Femur (tissue), 1 donor: ENCODE measurements around the gene ZNF107.
"Not testable (repeated sequence)": the region's sequence is repeated elsewhere in the genome, so short reads cannot be mapped to it uniquely, and the experiment has no call there.

Experiments
- DNase-seq: peaks from one replicate; pipeline ENCODE4 v3.0.0-alpha.2; 2017

Gene ZNF107

DNA sequence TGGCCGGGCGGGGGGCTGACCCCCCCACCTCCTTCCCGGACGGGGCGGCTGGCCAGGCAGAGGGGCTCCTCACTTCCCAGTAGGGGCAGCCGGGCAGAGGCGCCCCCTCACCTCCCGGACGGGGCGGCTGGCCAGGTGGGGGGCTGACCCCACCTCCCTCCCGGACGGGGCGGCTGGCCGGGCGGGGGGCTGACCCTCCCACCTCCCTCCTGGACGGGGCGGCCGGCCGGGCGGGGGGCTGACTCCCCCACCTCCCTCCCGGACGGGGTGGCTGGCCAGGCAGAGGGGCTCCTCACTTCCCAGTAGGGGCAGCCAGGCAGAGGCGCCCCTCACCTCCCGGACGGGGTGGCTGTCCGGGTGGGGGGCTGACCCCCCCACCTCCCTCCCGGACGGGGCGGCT lies 72.5 kb downstream of the ZNF107 start:
- DNase-seq: not testable (repeated sequence)

DNA sequence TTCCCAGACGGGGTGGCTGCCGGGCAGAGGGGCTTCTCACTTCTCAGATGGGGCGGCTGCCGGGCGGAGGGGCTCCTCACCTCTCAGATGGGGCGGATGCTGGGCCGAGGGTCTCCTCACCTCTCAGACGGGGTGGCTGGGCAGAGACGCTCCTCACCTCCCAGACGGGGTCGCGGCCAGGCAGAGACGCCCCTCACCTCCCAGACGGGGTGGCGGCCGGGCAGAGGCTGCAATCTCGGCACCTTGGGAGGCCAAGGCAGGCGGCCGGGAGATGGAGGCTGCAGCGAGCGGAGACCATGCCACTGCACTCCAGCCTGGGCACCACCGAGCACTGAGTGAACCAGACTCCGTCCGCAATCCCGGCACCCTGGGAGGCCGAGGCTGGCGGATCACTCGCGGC lies 73.0 kb downstream of the ZNF107 start:
- DNase-seq: not testable (repeated sequence)

DNA sequence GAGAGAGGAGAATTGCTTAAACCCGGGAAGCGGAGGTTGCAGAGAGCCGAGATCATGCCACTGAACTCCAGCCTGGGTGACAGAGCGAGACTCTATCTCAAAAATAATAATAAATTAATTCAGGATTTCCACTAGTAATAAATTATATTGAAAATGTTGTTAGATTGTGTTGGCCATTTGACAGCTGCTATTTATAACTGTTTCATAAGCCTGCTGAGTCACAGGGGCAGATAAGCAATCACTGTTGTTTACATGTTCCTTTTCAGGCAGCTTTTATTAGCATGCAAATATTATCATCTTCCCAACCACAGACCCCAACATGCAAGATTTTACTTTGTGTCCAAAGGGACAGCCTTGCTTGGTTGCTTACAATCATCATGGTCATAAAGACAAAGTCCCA lies 78.7 kb downstream of the ZNF107 start:
- DNase-seq: no peak

DNA sequence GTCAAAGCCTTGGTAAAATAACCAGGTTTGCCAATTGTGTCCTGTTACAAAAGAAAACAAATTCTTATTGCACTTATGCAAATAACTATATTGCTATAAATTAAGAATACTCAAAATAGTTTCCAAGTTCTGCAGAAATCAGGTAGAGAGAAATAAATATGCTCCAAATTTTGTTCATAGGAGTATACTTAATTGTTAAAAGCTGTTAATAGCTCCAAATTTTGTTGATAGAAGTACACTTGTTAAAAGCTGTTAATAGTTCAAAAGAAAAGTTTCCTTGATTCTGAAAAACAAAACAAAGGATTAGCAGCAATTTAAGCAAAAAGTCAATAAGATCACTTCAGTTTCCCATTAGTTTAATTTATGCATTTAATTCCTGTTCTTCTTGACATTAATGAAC lies 81.9 kb downstream of the ZNF107 start:
- no peak for DNase-seq

DNA sequence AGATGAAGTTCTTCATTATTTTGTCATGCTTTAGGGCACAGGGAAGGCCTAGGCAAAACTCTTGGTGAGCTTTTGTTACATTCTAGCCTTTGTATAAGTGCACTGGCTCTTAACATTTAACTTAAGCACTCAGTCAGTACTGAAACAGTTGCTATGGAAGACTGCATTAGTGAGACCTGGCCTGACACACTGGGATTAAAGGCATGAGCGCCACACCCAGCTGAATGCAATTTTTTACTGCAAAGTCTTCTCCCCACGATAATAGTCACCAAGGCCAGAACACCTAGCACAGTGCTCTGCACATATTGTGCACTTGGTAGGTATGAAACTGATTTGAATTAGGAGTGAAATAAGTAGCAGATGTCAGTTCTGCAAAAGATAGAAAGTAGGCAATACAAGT lies 87.1 kb downstream of the ZNF107 start:
- no peak for DNase-seq

DNA sequence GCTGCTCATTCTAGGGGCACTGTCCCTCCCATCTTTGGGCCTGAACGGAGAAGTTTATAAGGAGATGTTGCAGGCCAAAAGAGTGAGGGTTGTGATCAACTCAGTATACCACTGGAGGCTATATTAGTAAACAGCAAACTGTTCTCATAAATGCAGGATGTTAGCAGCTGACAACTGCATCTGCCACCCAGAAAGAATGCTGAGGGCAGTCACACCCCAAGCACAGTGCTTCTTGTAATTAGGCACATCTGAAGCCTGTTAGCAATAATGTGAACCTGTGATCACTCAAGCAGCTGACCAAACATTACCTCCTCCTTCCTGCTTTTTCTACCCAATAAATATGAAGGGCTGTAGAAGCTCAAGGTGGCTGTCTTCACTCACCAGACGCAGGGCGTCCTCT lies 89.9 kb downstream of the ZNF107 start:
- DNase-seq: no peak

DNA sequence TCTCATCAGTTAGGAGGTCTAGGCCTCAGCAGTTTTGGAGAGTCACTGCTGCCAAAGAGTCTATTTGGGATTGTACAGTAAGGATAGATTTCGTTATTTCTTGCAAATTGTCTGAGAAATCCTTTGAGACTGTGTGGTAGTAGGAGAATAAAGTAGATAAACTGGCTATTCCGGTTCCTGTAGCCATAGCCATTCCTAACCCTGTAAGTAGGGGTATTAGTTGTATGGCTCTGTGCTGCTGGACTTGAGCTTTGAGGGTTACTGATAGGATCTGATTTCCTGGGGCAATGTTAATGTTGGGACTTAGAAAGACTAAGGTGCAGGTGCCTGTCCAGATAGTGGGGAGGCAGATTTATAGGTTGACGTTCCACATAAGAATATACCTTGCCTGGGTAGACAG lies 92.2 kb downstream of the ZNF107 start:
- DNase-seq: no peak
